Muscle layer of colon (tissue), 2 donors: ENCODE results near the gene CRADD.

Experiments used
- H3K27ac ChIP-seq: one replicate; pipeline ENCODE4 v1.7.0; 2013; ENCODE audit warnings: low read depth, mild to moderate bottlenecking, low read length, moderate library complexity
- H3K27me3 ChIP-seq, 2 donors: one replicate each; pipeline ENCODE4 v1.7.0; 2013; ENCODE audit warnings: low read length in 2 of 2, mild to moderate bottlenecking in 2 of 2; ENCODE audit not compliant: insufficient read depth in 2 of 2, control insufficient read depth in 1 of 2
- H3K36me3 ChIP-seq: one replicate; pipeline ENCODE4 v1.7.0; 2013; ENCODE audit warnings: mild to moderate bottlenecking, low read length; ENCODE audit not compliant: insufficient read depth
- H3K4me1 ChIP-seq: one replicate; pipeline ENCODE4 v1.7.0; 2013; ENCODE audit warnings: mild to moderate bottlenecking, low read length; ENCODE audit not compliant: insufficient read depth
- H3K4me3 ChIP-seq, 2 donors: one replicate each; pipeline ENCODE4 v1.7.0; 2013; ENCODE audit warnings: low read length in 2 of 2, low read depth in 1 of 2, mild to moderate bottlenecking in 1 of 2, moderate library complexity in 1 of 2
- H3K9ac ChIP-seq: one replicate; pipeline ENCODE4 v1.7.0; 2013; ENCODE audit warnings: low read length
- H3K9me3 ChIP-seq: one replicate; pipeline ENCODE4 v1.7.0; 2013; ENCODE audit warnings: mild to moderate bottlenecking, low read length
- donor health status: abdominal sarcoma.
- donor health status: Adenocarcinoma of cecum.

Gene CRADD

DNA sequence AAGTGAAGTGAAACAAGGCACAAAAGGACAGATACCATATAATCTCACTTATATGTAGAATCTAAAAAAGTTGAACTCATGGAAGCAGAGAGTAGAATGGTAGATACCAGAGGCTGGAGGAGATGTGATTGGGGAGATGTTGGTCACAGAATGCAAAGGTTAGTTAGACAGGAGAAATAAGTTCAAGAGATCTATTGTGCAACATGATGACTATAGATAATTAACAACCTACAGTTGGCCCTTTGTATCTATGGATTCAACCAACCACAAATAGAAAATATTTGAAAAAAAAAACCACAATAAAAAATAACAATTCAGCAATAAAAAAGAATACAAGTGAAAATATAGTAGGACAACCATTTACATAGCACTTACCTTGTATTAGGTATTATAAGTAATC is 19.3 kb downstream of the CRADD start:
- H3K9ac ChIP-seq: no peak overlapping the region
- H3K9me3 ChIP-seq: no peaks in the 10 kb centered on the region
- no peaks in the 10 kb centered on the region for H3K36me3 ChIP-seq
- no peak overlapping the region for H3K4me3 ChIP-seq
- H3K27ac ChIP-seq: no peak overlapping the region
- H3K27me3 ChIP-seq: no peaks in the 10 kb centered on the region
- H3K4me1 ChIP-seq: peaks cover 15% of the 10 kb centered on the region

- H3K27ac ChIP-seq: no peak overlapping the region
- no peak overlapping the region for H3K4me3 ChIP-seq
Observed at GRCh38 chr12:93698307-93699092, 21.3 kb downstream of the CRADD start.

DNA sequence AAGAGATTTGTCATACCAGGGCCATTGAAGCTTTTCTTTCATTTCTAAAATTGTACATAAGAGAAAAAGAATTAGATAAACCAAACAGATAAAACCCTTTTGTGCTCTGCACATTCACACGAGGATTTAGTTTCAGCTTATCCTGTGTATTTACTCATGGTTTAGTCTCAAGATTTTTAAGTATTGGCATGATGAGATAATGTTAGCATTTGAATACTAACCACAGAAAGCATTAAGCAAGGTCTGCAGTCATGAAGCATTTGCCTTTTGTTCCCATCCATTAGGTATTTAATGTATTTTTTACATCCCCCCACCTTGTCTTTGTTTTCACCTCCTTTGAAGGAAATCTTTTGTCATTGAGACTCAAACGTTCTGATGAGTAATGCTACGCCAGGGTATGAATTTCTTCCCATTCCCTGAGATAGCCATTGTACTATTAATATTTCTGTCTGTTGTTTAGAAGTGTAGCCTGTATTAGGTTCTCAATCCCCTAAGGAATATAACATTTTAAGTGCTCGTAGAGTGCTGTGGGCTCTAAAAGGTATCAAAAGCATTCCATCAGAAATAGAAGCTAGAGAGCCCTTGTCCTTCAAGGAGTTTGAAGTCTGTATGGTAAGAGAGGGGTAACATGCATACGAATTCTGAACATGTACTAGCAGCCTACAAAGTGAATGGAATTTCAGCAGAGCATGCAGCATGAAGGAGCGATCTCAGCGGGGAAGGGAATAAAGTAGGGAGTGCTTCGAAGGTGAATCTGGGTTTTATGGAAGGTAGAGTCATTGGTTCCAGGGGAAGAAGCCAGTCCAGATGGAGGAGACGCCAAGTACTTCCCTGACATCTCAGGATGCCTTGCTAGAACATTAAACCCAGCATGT is 22.3 kb downstream of the CRADD start:
- Histone ChIP-seq H3K4me1 (peaks cover 15% of the 10 kb centered on the region), H3K9me3 (no peaks in the 10 kb centered on the region), H3K36me3 (no peaks in the 10 kb centered on the region), H3K27ac (no peak overlapping the region), H3K4me3 (no peak overlapping the region), H3K27me3 (no peaks in the 10 kb centered on the region), H3K9ac (no peak overlapping the region)

More at GRCh38 chr12:93698307-93699092, 21.3 kb downstream of the CRADD start:
- no peak overlapping the region for H3K9ac ChIP-seq
- peaks cover 15% of the 10 kb centered on the region for H3K4me1 ChIP-seq
- no peaks in the 10 kb centered on the region for H3K9me3 ChIP-seq
- H3K27me3 ChIP-seq: no peaks in the 10 kb centered on the region
- H3K36me3 ChIP-seq: no peaks in the 10 kb centered on the region

DNA sequence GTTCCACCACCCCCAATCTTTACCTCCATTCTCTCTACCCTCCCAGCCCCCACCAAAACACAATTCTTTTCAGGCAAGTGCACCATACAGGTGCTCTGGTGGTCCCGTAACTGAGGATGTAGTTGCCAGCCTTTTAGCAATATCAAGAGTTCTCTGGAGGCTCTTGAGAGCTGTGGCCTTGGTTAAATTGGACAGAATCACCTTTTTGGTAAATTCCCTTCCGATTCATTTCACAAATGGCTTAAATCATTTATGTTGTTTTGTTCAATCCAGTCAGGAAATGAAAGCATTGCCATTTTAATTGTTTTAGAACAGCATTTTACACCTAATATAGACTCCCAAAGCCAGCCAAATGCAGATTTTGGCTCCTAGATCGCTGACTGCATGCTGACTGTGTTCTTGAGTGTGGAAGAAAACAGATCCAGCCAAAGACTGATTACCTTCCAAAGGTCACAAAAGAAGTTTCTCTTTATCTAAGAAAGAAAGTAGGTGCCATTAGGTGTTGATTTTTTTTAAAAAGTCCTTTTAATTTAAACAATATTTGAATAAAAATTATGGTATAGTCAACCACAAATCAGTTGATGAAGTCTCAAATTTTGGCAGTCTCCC is 25.6 kb downstream of the CRADD start:
- Histone ChIP-seq H3K4me1 (peaks cover 15% of the 10 kb centered on the region), H3K27me3 (no peaks in the 10 kb centered on the region), H3K36me3 (no peaks in the 10 kb centered on the region), H3K9ac (no peak overlapping the region), H3K9me3 (no peaks in the 10 kb centered on the region), H3K4me3 (no peak overlapping the region), H3K27ac (no peak overlapping the region)

GRCh38 chr12:93704122-93704521 is 26.9 kb downstream of the CRADD start:
- no peaks in the 10 kb centered on the region for H3K36me3 ChIP-seq
- H3K4me1 ChIP-seq: peaks cover 5% of the 10 kb centered on the region
- no peaks in the 10 kb centered on the region for H3K9me3 ChIP-seq
- H3K4me3 ChIP-seq: no peak overlapping the region
- H3K9ac ChIP-seq: no peak overlapping the region
- H3K27ac ChIP-seq: no peak overlapping the region
- no peaks in the 10 kb centered on the region for H3K27me3 ChIP-seq

- Histone ChIP-seq H3K27me3 (no peaks in the 10 kb centered on the region), H3K27ac (no peak overlapping the region), H3K4me3 (no peak overlapping the region)
Observed at GRCh38 chr12:93704625-93705024, 27.4 kb downstream of the CRADD start.

GRCh38 chr12:93705237-93705636 is 28.1 kb downstream of the CRADD start:
- H3K36me3 ChIP-seq: no peaks in the 10 kb centered on the region
- no peaks in the 10 kb centered on the region for H3K4me1 ChIP-seq
- no peak overlapping the region for H3K9ac ChIP-seq
- no peak overlapping the region for H3K4me3 ChIP-seq
- H3K27me3 ChIP-seq: no peaks in the 10 kb centered on the region
- H3K27ac ChIP-seq: no peak overlapping the region
- H3K9me3 ChIP-seq: no peaks in the 10 kb centered on the region

More at GRCh38 chr12:93704625-93705024, 27.4 kb downstream of the CRADD start:
- H3K9ac ChIP-seq: no peak overlapping the region
- no peaks in the 10 kb centered on the region for H3K36me3 ChIP-seq
- H3K4me1 ChIP-seq: peaks cover 5% of the 10 kb centered on the region
- no peaks in the 10 kb centered on the region for H3K9me3 ChIP-seq

- Histone ChIP-seq H3K36me3 (no peaks in the 10 kb centered on the region), H3K27me3 (no peaks in the 10 kb centered on the region), H3K4me3 (no peak overlapping the region), H3K9me3 (no peaks in the 10 kb centered on the region), H3K4me1 (peaks cover 3% of the 10 kb centered on the region), H3K9ac (no peak overlapping the region), H3K27ac (no peak overlapping the region)
Observed at GRCh38 chr12:93706387-93706786, 29.2 kb downstream of the CRADD start.

- no peak overlapping the region for H3K27ac ChIP-seq
- no peaks in the 10 kb centered on the region for H3K9me3 ChIP-seq
- no peaks in the 10 kb centered on the region for H3K36me3 ChIP-seq
- no peak overlapping the region for H3K4me3 ChIP-seq
- no peak overlapping the region for H3K9ac ChIP-seq
- peaks cover 5% of the 10 kb centered on the region for H3K4me1 ChIP-seq
- H3K27me3 ChIP-seq: no peaks in the 10 kb centered on the region
Observed at GRCh38 chr12:93706824-93707223, 29.6 kb downstream of the CRADD start.

DNA sequence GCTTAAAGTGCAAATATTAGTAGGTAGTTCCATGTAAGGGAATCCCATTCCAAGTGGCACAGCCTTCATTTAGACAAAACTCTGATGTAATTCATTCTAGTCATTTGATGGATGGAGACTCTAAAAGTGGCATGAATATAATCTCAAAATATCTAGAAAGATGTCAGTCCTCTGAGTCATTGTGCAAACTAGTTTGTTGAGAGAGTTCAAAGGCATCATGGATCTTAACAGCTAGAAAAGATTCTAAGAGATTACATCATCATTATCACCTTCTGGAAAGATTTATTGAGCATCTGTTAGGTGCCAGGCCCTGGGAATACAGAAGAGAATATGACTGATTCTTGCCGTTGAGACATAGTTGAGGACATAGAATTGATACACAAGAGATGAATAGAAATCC is 30.7 kb downstream of the CRADD start:
- Histone ChIP-seq H3K36me3 (no peaks in the 10 kb centered on the region), H3K9ac (no peak overlapping the region), H3K27me3 (no peaks in the 10 kb centered on the region), H3K4me3 (no peak overlapping the region), H3K27ac (no peak overlapping the region), H3K9me3 (no peaks in the 10 kb centered on the region), H3K4me1 (peaks cover 14% of the 10 kb centered on the region)

GRCh38 chr12:93708952-93709351 is 31.8 kb downstream of the CRADD start:
- H3K27me3 ChIP-seq: no peaks in the 10 kb centered on the region
- H3K36me3 ChIP-seq: no peaks in the 10 kb centered on the region
- peaks cover 20% of the 10 kb centered on the region for H3K4me1 ChIP-seq
- H3K27ac ChIP-seq: no peak overlapping the region
- no peak overlapping the region for H3K4me3 ChIP-seq
- H3K9me3 ChIP-seq: no peaks in the 10 kb centered on the region
- H3K9ac ChIP-seq: no peak overlapping the region
